HEK293 (cell line): Measurements from ENCODE around the gene ASXL1.

Source experiments
- CTCF ChIA-PET: fragments of 350-600 bp; formaldehyde crosslinking; extraction: SDS; loops from one replicate; lab custom pipeline; 2021; ENCODE audit warnings: antibody characterized with exemption; lab: Yijun Ruan, JAX
- POLR2A ChIA-PET: fragments of 300-600 bp; formaldehyde crosslinking; extraction: SDS; loops from one replicate; lab custom pipeline; 2020; ENCODE audit warnings: antibody characterized with exemption, inconsistent platforms; lab: Yijun Ruan, JAX
- H3K27ac ChIP-seq: fragments of 200-500 bp; sonication (Bioruptor generic); 2 replicates; pipeline ENCODE4 v1.5.1; 2014; ENCODE audit warnings: low read depth, low read length, control low read depth, inconsistent platforms; ENCODE audit errors: extremely low read depth
- H3K36me3 ChIP-seq, 2 experiments: fragments of 200-500 bp in 1 of 2; sonication (Bioruptor generic) in 1 of 2; 1 replicate in 1 of 2; 2 replicates in 1 of 2; pipeline ENCODE4 v1.5.1; 2014 to 2017; ENCODE audit warnings: inconsistent platforms in 2 of 2, low read length in 2 of 2; ENCODE audit not compliant: control insufficient read depth in 2 of 2, insufficient read depth in 1 of 2
- H3K4me1 ChIP-seq: fragments of 200-500 bp; sonication (Bioruptor generic); 2 replicates; pipeline ENCODE4 v1.5.1; 2014; ENCODE audit warnings: mild to moderate bottlenecking, low read length, inconsistent platforms; ENCODE audit not compliant: control insufficient read depth, insufficient read depth
- H3K4me3 ChIP-seq: 2 replicates; pipeline ENCODE4 v1.5.1; 2011; ENCODE audit warnings: low read depth, mild to moderate bottlenecking, control low read depth, low read length, moderate library complexity
- H3K9me3 ChIP-seq: fragments of 200-500 bp; sonication (Bioruptor generic); 2 replicates; pipeline ENCODE4 v1.5.1; 2014; ENCODE audit warnings: low read depth, low read length, inconsistent platforms; ENCODE audit not compliant: control insufficient read depth, insufficient read depth
- BCL11B ChIP-seq: fragments of 450-650 bp; formaldehyde crosslinking; IDR thresholded peaks from 2 replicates; pipeline ENCODE4 v1.5.1; 2016; ENCODE audit warnings: low read depth, missing biosample characterization, missing genetic modification characterization
- BCL6B ChIP-seq: fragments of 450-650 bp; formaldehyde crosslinking; IDR thresholded peaks from 2 replicates; pipeline ENCODE4 v1.5.1; 2017; ENCODE audit warnings: missing biosample characterization, missing genetic modification characterization
- KLF10 ChIP-seq: fragments of 450-650 bp; IDR thresholded peaks from 2 replicates; pipeline ENCODE4 v1.5.1; 2018; ENCODE audit warnings: missing biosample characterization, mild to moderate bottlenecking, missing genetic modification characterization
- KLF7 ChIP-seq: fragments of 450-650 bp; formaldehyde crosslinking; IDR thresholded peaks from 2 replicates; pipeline ENCODE4 v1.5.1; 2016; ENCODE audit warnings: missing biosample characterization, missing genetic modification characterization, borderline replicate concordance
- KLF8 ChIP-seq: fragments of 450-650 bp; formaldehyde crosslinking; IDR thresholded peaks from 2 replicates; pipeline ENCODE4 v1.5.1; 2016; ENCODE audit warnings: missing biosample characterization, missing genetic modification characterization
- OSR2 ChIP-seq: fragments of 450-650 bp; formaldehyde crosslinking; IDR thresholded peaks from 2 replicates; pipeline ENCODE4 v1.5.1; 2016; ENCODE audit warnings: missing biosample characterization, missing genetic modification characterization
- SCRT2 ChIP-seq: fragments of 450-650 bp; formaldehyde crosslinking; IDR thresholded peaks from 2 replicates; pipeline ENCODE4 v1.5.1; 2016; ENCODE audit warnings: missing biosample characterization, missing genetic modification characterization
- WT1 ChIP-seq: fragments of 450-650 bp; formaldehyde crosslinking; IDR thresholded peaks from 2 replicates; pipeline ENCODE4 v1.5.1; 2016; ENCODE audit warnings: missing biosample characterization, missing genetic modification characterization
- ZBTB48 ChIP-seq: fragments of 450-650 bp; formaldehyde crosslinking; IDR thresholded peaks from 2 replicates; pipeline ENCODE4 v1.5.1; 2016; ENCODE audit warnings: missing biosample characterization, missing genetic modification characterization
- ZFHX2 ChIP-seq: fragments of 450-650 bp; formaldehyde crosslinking; conservative IDR thresholded peaks from 2 replicates; pipeline ENCODE4 v1.5.1; 2016; ENCODE audit warnings: missing biosample characterization, missing genetic modification characterization
- ZNF146 ChIP-seq: fragments of 450-650 bp; formaldehyde crosslinking; IDR thresholded peaks from 2 replicates; pipeline ENCODE4 v1.5.1; 2016; ENCODE audit warnings: missing biosample characterization, missing genetic modification characterization
- ZNF202 ChIP-seq: fragments of 450-650 bp; formaldehyde crosslinking; IDR thresholded peaks from 2 replicates; pipeline ENCODE4 v1.5.1; 2016; ENCODE audit warnings: missing biosample characterization, missing genetic modification characterization, borderline replicate concordance
- ZNF223 ChIP-seq: fragments of 450-650 bp; formaldehyde crosslinking; IDR thresholded peaks from 2 replicates; pipeline ENCODE4 v1.5.1; 2016; ENCODE audit warnings: missing biosample characterization, missing genetic modification characterization
- ZNF239 ChIP-seq: fragments of 450-650 bp; formaldehyde crosslinking; IDR thresholded peaks from 2 replicates; pipeline ENCODE4 v1.5.1; 2016; ENCODE audit warnings: missing biosample characterization, missing genetic modification characterization
- ZNF624 ChIP-seq: fragments of 450-650 bp; formaldehyde crosslinking; IDR thresholded peaks from 2 replicates; pipeline ENCODE4 v1.5.1; 2017; ENCODE audit warnings: missing biosample characterization, missing genetic modification characterization
- ZNF626 ChIP-seq: fragments of 450-650 bp; sonication (Bioruptor Pico); formaldehyde crosslinking; IDR thresholded peaks from 2 replicates; pipeline ENCODE4 v1.5.1; 2018; ENCODE audit warnings: missing biosample characterization, missing genetic modification characterization, inconsistent platforms
- ZNF768 ChIP-seq: fragments of 450-650 bp; formaldehyde crosslinking; IDR thresholded peaks from 2 replicates; pipeline ENCODE4 v1.5.1; 2018; ENCODE audit warnings: missing biosample characterization, mild to moderate bottlenecking, missing genetic modification characterization
- ZNF791 ChIP-seq: fragments of 450-650 bp; formaldehyde crosslinking; IDR thresholded peaks from 2 replicates; pipeline ENCODE4 v1.5.1; 2016; ENCODE audit warnings: missing biosample characterization, missing genetic modification characterization
- TF ChIP-seq, protein P1 (sequence below): fragments of 450-650 bp; formaldehyde crosslinking; IDR thresholded peaks from 2 replicates; pipeline ENCODE4 v1.5.1; 2017; ENCODE audit warnings: missing biosample characterization, missing genetic modification characterization
- TF ChIP-seq, protein P2 (sequence below): fragments of 450-650 bp; IDR thresholded peaks from 2 replicates; pipeline ENCODE4 v1.5.1; 2018; ENCODE audit warnings: missing biosample characterization, missing genetic modification characterization
- TF ChIP-seq, protein P3 (sequence below): fragments of 450-650 bp; formaldehyde crosslinking; IDR thresholded peaks from 2 replicates; pipeline ENCODE4 v1.5.1; 2016; ENCODE audit warnings: missing biosample characterization, missing genetic modification characterization

Gene ASXL1

GRCh38 chr20:32325706-32326503, 32.2 kb upstream of the ASXL1 start (continued):
- no peak for TF ChIP-seq SCRT2 (tag by site-specific recombination)
- TF ChIP-seq BCL6B, result no peak
- no peak for TF ChIP-seq ZNF223

DNA sequence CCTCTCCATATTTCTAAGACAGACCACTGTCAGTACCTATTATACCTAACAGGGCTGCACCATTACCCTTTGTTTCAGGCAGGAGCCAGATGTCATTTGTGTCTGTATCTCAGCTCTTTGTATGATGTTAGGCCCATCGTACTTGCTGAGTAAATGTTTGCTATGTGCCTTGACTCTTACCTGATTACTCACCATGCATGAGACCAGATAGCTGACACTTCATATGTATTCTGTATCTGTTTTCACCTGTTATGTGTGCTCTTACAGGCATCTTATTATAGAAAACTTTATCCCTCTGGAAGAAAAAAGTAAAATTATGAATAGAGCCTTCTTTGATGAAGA, 31.7 kb upstream of the ASXL1 start:
- TF ChIP-seq, protein P1, sequence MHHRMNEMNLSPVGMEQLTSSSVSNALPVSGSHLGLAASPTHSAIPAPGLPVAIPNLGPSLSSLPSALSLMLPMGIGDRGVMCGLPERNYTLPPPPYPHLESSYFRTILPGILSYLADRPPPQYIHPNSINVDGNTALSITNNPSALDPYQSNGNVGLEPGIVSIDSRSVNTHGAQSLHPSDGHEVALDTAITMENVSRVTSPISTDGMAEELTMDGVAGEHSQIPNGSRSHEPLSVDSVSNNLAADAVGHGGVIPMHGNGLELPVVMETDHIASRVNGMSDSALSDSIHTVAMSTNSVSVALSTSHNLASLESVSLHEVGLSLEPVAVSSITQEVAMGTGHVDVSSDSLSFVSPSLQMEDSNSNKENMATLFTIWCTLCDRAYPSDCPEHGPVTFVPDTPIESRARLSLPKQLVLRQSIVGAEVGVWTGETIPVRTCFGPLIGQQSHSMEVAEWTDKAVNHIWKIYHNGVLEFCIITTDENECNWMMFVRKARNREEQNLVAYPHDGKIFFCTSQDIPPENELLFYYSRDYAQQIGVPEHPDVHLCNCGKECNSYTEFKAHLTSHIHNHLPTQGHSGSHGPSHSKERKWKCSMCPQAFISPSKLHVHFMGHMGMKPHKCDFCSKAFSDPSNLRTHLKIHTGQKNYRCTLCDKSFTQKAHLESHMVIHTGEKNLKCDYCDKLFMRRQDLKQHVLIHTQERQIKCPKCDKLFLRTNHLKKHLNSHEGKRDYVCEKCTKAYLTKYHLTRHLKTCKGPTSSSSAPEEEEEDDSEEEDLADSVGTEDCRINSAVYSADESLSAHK (tag by site-specific recombination), result no peak
- no peak for TF ChIP-seq KLF7 (tag by site-specific recombination)
- no peak for TF ChIP-seq OSR2 (tag by site-specific recombination)
- no peak for TF ChIP-seq ZNF202
- TF ChIP-seq ZBTB48 (tag by site-specific recombination), result no peak
- Histone ChIP-seq H3K4me3 (no peak overlapping the region), H3K9me3 (no peaks in the 10 kb centered on the region), H3K27ac (no peak overlapping the region), H3K4me1 (no peaks in the 10 kb centered on the region), H3K36me3 (peaks cover 0 to 29% of the 10 kb centered on the region in 2 experiments; a peak in 1 of 3 replicates)
- CTCF ChIA-PET, result interaction anchor here (1.0 kb wide), 1 partner anchor 10 kb away, joined by 3 read pairs; no protein-coding TSS in a partner anchor
- POLR2A ChIA-PET, result no interaction called here

DNA sequence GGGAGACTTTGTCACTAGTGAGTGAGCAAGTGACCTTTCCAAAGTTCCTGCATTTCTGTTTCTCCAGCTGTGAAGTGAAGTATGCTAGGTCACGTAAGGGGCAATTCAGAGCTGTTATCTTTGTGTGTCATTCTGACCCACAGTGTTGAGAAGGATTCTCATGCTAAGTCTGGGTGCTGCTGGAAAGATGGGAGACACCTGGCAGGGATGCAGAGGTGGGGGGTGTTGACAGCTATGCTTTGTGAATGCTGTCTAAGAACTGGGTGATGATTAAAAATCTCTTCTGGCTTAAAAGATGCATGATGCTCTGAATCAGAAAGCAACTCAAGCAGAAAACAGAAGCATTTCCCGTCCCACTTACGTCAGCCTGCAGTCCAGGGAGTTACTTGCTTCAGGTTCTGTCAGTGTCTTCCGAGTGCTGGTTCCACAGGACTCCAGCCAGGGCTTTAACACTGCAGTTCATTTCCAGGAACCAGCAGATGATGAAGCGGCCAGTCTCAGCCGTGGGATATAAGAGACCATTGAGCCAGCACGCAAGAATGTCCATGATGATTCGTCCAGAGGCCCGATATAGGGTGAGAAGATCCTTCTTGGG, 30.9 kb upstream of the ASXL1 start:
- TF ChIP-seq BCL11B (tag by site-specific recombination) (no peak), KLF7 (tag by site-specific recombination) (no peak), WT1 (tag by site-specific recombination) (no peak), ZNF239 (tag by site-specific recombination) (no peak), KLF8 (no peak), ZNF146 (no peak), ZFHX2 (tag by site-specific recombination) (no peak), ZNF626 (tag by site-specific recombination) (no peak), OSR2 (tag by site-specific recombination) (no peak), KLF10 (tag by site-specific recombination) (no peak), ZNF624 (tag by site-specific recombination) (no peak), ZNF768 (no peak), ZNF791 (tag by site-specific recombination) (no peak)
- TF ChIP-seq, protein P2, sequence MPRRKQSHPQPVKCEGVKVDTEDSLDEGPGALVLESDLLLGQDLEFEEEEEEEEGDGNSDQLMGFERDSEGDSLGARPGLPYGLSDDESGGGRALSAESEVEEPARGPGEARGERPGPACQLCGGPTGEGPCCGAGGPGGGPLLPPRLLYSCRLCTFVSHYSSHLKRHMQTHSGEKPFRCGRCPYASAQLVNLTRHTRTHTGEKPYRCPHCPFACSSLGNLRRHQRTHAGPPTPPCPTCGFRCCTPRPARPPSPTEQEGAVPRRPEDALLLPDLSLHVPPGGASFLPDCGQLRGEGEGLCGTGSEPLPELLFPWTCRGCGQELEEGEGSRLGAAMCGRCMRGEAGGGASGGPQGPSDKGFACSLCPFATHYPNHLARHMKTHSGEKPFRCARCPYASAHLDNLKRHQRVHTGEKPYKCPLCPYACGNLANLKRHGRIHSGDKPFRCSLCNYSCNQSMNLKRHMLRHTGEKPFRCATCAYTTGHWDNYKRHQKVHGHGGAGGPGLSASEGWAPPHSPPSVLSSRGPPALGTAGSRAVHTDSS (tag by site-specific recombination), result no peak
- TF ChIP-seq, protein P3, sequence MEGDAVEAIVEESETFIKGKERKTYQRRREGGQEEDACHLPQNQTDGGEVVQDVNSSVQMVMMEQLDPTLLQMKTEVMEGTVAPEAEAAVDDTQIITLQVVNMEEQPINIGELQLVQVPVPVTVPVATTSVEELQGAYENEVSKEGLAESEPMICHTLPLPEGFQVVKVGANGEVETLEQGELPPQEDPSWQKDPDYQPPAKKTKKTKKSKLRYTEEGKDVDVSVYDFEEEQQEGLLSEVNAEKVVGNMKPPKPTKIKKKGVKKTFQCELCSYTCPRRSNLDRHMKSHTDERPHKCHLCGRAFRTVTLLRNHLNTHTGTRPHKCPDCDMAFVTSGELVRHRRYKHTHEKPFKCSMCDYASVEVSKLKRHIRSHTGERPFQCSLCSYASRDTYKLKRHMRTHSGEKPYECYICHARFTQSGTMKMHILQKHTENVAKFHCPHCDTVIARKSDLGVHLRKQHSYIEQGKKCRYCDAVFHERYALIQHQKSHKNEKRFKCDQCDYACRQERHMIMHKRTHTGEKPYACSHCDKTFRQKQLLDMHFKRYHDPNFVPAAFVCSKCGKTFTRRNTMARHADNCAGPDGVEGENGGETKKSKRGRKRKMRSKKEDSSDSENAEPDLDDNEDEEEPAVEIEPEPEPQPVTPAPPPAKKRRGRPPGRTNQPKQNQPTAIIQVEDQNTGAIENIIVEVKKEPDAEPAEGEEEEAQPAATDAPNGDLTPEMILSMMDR (tag by site-specific recombination), result no peak
- H3K9me3 ChIP-seq, result no peaks in the 10 kb centered on the region
- peaks cover 0 to 36% of the 10 kb centered on the region in 2 experiments; a peak in 1 of 3 replicates for H3K36me3 ChIP-seq
- H3K4me1 ChIP-seq, result no peaks in the 10 kb centered on the region
- H3K27ac ChIP-seq, result no peak overlapping the region
- POLR2A ChIA-PET, result no interaction called here
- CTCF ChIA-PET, result interaction anchor here (1.0 kb wide), 1 partner anchor 9 kb away, joined by 3 read pairs; no protein-coding TSS in a partner anchor
- H3K4me3 ChIP-seq, result no peak overlapping the region
